Glutamatergic neuron (in vitro differentiated cells): ENCODE measurements around the gene TRIM59. TPM values are rescaled to one million over a fixed set of nuclear protein-coding genes. Genes with fewer than 3 reads are reported as not detected.

Experiments
- DNase-seq: peaks from one replicate; pipeline ENCODE4 v3.0.0; 2022
- H3K27ac Mint-ChIP-seq: one replicate; pipeline ENCODE4 v1.8.0; 2020; ENCODE audit warnings: mild to moderate bottlenecking, mixed read lengths, inconsistent platforms; ENCODE audit not compliant: unreplicated experiment
- H3K27me3 Mint-ChIP-seq: one replicate; pipeline ENCODE4 v1.8.0; 2020; ENCODE audit warnings: mild to moderate bottlenecking, moderate library complexity, mixed read lengths, inconsistent platforms; ENCODE audit not compliant: unreplicated experiment
- H3K36me3 Mint-ChIP-seq: one replicate; pipeline ENCODE4 v1.8.0; 2020; ENCODE audit warnings: mild to moderate bottlenecking, mixed read lengths, inconsistent platforms; ENCODE audit not compliant: unreplicated experiment
- H3K4me1 Mint-ChIP-seq: one replicate; pipeline ENCODE4 v1.8.0; 2020; ENCODE audit warnings: mild to moderate bottlenecking, low read depth, mixed read lengths, inconsistent platforms; ENCODE audit not compliant: unreplicated experiment
- H3K4me3 Mint-ChIP-seq: one replicate; pipeline ENCODE4 v1.8.0; 2020; ENCODE audit warnings: mild to moderate bottlenecking, mixed read lengths, inconsistent platforms; ENCODE audit not compliant: unreplicated experiment
- H3K9me3 Mint-ChIP-seq: one replicate; pipeline ENCODE4 v1.8.0; 2020; ENCODE audit warnings: mild to moderate bottlenecking, moderate library complexity, mixed read lengths, inconsistent platforms; ENCODE audit not compliant: unreplicated experiment
- CTCF ChIP-seq: fragments of 200-600 bp; sonication (generic); IDR thresholded peaks from one replicate; pipeline ENCODE4 v1.5.0; 2021; ENCODE audit not compliant: partially characterized antibody, unreplicated experiment
- long read RNA-seq: library from polyadenylated mRNA; unstranded; transcript quantifications from one replicate; pipeline ENCODE4 v2.0.0, GENCODE V29; 2020; ENCODE audit not compliant: unreplicated experiment
- total RNA-seq: library from RNA; stranded (reverse); fragmentation: NEBNext Ultra II Directional; extraction: Animal tissue kit (Norgen Biotek cat#: 25700); gene quantifications from one replicate; pipeline ENCODE4 v1.2.1, GENCODE V29; 2021; ENCODE audit not compliant: unreplicated experiment

TRIM59 gene
- 10.1 TPM for total RNA-seq
- long read RNA-seq, partial matches to known transcripts, result 1 of 3 reads
- long read RNA-seq, other reads (novel, unspliced or antisense), result 2 of 3 reads

DNA sequence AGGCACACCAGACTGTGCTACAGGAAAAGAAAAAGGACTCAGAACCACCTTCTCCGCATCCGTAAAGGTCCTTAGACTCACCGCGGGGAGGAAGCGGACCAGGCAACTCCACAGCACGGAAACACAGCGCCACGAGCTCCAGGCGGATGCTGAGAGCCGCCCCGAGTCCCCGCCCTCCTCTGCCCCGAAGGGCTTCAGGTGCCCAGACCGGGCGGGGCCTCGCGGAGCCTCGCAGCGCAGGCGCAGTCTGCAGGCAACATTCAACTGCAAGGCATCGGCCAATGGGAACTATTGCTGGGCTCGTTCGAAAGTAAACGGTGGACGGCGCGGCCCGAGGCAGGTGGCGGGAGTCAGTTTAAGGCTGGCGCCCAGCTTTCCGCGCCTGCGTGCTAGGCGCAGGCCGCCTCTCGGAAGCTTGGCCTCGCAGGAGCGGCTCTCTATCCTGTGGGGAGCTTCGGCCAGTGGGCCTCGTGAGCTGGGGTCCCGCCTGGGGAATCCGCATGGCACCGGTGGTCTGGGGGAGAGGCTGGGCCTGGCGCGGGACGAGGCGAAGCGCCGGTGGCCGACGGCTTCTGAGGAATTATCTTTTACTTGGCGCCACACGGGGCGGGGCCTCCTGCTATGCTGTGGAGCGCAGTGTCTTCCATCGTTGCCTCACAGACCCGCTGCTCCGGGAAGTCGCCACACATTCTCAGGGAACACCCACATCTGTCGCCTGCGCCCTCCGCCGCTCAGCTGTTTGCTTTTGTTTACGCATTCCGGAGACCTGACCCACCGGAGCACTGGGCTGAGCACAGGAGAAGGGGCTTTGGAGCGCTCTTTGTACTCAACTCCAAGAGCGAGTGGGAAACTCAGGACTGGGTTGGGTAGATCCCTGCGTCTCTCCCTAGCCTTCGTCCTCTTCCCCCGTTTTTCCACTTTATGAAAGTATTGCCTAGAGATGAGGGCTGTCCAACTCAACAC lies at the start of gene TRIM59:
TRIM59 (minus strand) TSS at position 151 of the 963 bp plus-strand sequence. CDS start 10,603 bp downstream, outside the sequence.
- Mint-ChIP-seq H3K27ac (peak within 1 kb of the TSS; percentile 91), H3K27me3 (peaks cover 4% of the 10 kb centered on the region), H3K4me1 (peaks cover 3% of the 10 kb centered on the region), H3K9me3 (peaks cover 6% of the 10 kb centered on the region), H3K4me3 (peak within 1 kb of the TSS; percentile 95), H3K36me3 (peaks cover 4% of the 10 kb centered on the region)
- no peak for TF ChIP-seq CTCF
- DNase-seq, result peak; percentile 98

- Mint-ChIP-seq H3K4me3 (no peak overlapping the region), H3K36me3 (no peaks in the 10 kb centered on the region), H3K27me3 (peaks cover 1% of the 10 kb centered on the region), H3K27ac (no peak overlapping the region), H3K9me3 (no peaks in the 10 kb centered on the region), H3K4me1 (no peaks in the 10 kb centered on the region)
- DNase-seq, result no peak
- no peak for TF ChIP-seq CTCF
These were observed 48.6 kb upstream of the TRIM59 start for GRCh38 chr3:160498202-160498601.

GRCh38 chr3:160490166-160490565 lies 40.6 kb upstream of the TRIM59 start:
- Mint-ChIP-seq H3K27ac (no peak overlapping the region), H3K27me3 (no peaks in the 10 kb centered on the region), H3K4me3 (no peak overlapping the region), H3K4me1 (peaks cover 1% of the 10 kb centered on the region), H3K36me3 (no peaks in the 10 kb centered on the region), H3K9me3 (no peaks in the 10 kb centered on the region)
- DNase-seq, result no peak
- no peak for TF ChIP-seq CTCF

GRCh38 chr3:160486459-160486869 lies 36.9 kb upstream of the TRIM59 start:
- Mint-ChIP-seq H3K27ac (no peak overlapping the region), H3K9me3 (no peaks in the 10 kb centered on the region), H3K36me3 (no peaks in the 10 kb centered on the region), H3K4me1 (peaks cover 3% of the 10 kb centered on the region), H3K27me3 (no peaks in the 10 kb centered on the region), H3K4me3 (no peak overlapping the region)
- DNase-seq, result no peak
- peak; percentile 83 for TF ChIP-seq CTCF

GRCh38 chr3:160482796-160483195 lies 33.2 kb upstream of the TRIM59 start:
- Mint-ChIP-seq H3K27ac (peak overlapping the region; percentile 7), H3K4me1 (peaks cover 3% of the 10 kb centered on the region), H3K27me3 (no peaks in the 10 kb centered on the region), H3K9me3 (peaks cover 2% of the 10 kb centered on the region), H3K4me3 (no peak overlapping the region), H3K36me3 (no peaks in the 10 kb centered on the region)
- TF ChIP-seq CTCF, result no peak
- DNase-seq, result no peak
